GM18507 (cell line): ENCODE measurements around the gene CLDN34.
A peak's percentile ranks its signal among the peaks of the same experiment; 100 is the strongest.

ENCODE experiments used
- DNase-seq: peaks from one replicate; pipeline ENCODE4 v3.0.0; 2011; ENCODE audit warnings: low read depth; ENCODE audit not compliant: insufficient read length; ENCODE audit errors: extremely low spot score
- FAIRE-seq: peaks from 2 replicates; lab custom pipeline; 2011; peaks lifted over from hg19 to GRCh38; lab: Jason Lieb, UNC

Gene CLDN34

GRCh38 chrX:9961750-9962149 is 5.4 kb upstream of the CLDN34 start:
- no peak for DNase-seq
- FAIRE-seq = no peak

- FAIRE-seq (no peak), DNase-seq (no peak)
Observed at GRCh38 chrX:9977635-9978034, 10.5 kb downstream of the CLDN34 start.

GRCh38 chrX:9980401-9980800 is 13.2 kb downstream of the CLDN34 start:
- FAIRE-seq (no peak), DNase-seq (no peak)

- FAIRE-seq (no peak), DNase-seq (no peak)
Observed at GRCh38 chrX:9980927-9981326, 13.8 kb downstream of the CLDN34 start.

- no peak for FAIRE-seq
Observed at GRCh38 chrX:9983441-9983840, 16.3 kb downstream of the CLDN34 start.

GRCh38 chrX:9983846-9984245 is 16.7 kb downstream of the CLDN34 start:
- FAIRE-seq (no peak), DNase-seq (no peak)

More at GRCh38 chrX:9983441-9983840, 16.3 kb downstream of the CLDN34 start:
- no peak for DNase-seq

GRCh38 chrX:9988762-9989161 is 21.6 kb downstream of the CLDN34 start:
- DNase-seq (no peak), FAIRE-seq (peak; percentile 38)

- FAIRE-seq (no peak), DNase-seq (no peak)
Observed at GRCh38 chrX:9992061-9992460, 24.9 kb downstream of the CLDN34 start.

GRCh38 chrX:9992724-9993123 is 25.6 kb downstream of the CLDN34 start:
- FAIRE-seq (no peak), DNase-seq (no peak)

GRCh38 chrX:9995855-9996339 is 28.7 kb downstream of the CLDN34 start:
- peak; percentile 73 for FAIRE-seq
- DNase-seq = no peak

GRCh38 chrX:9997041-9997440 is 29.9 kb downstream of the CLDN34 start:
- DNase-seq (no peak), FAIRE-seq (no peak)

GRCh38 chrX:9997524-9997923 is 30.4 kb downstream of the CLDN34 start:
- FAIRE-seq (no peak), DNase-seq (no peak)

GRCh38 chrX:10001496-10001895 is 34.3 kb downstream of the CLDN34 start:
- no peak for DNase-seq
- no peak for FAIRE-seq

- DNase-seq (no peak), FAIRE-seq (no peak)
Observed at GRCh38 chrX:10004832-10005475, 37.8 kb downstream of the CLDN34 start.

GRCh38 chrX:10006086-10006485 is 38.9 kb downstream of the CLDN34 start:
- DNase-seq (no peak), FAIRE-seq (no peak)

- DNase-seq (no peak), FAIRE-seq (no peak)
Observed at GRCh38 chrX:10006770-10007169, 39.6 kb downstream of the CLDN34 start.

GRCh38 chrX:10007621-10008020 is 40.5 kb downstream of the CLDN34 start:
- no peak for DNase-seq
- FAIRE-seq = no peak

GRCh38 chrX:10008483-10009056 is 41.4 kb downstream of the CLDN34 start:
- DNase-seq (no peak), FAIRE-seq (no peak)

- DNase-seq (no peak), FAIRE-seq (no peak)
Observed at GRCh38 chrX:10009741-10010140, 42.6 kb downstream of the CLDN34 start.

GRCh38 chrX:10010686-10011085 is 43.5 kb downstream of the CLDN34 start:
- no peak for DNase-seq
- FAIRE-seq = no peak

GRCh38 chrX:10011261-10011931 is 44.2 kb downstream of the CLDN34 start:
- peak; percentile 73 for FAIRE-seq
- no peak for DNase-seq
